Skin epidermis (tissue), 12 donors: ENCODE data around the gene WDR74.
A peak's percentile ranks its signal among the peaks of the same experiment; 100 is the strongest.
"Not testable (repeated sequence)": the region's sequence is repeated elsewhere in the genome, so short reads cannot be mapped to it uniquely, and the experiment has no call there.

ENCODE experiments used
- H3K27ac ChIP-seq, 21 experiments: fragments of 200-600 bp; sonication (generic) in 11 of 21; one replicate each; pipeline ENCODE4 v1.5.0; 2020; ENCODE audit warnings: mild to moderate bottlenecking in 3 of 21, inconsistent platforms in 2 of 21, moderate library complexity in 2 of 21
- H3K4me3 ChIP-seq, 7 experiments: fragments of 200-600 bp; sonication (generic) in 2 of 7; one replicate each; pipeline ENCODE4 v1.5.0; 2020; ENCODE audit warnings: inconsistent platforms in 2 of 7, mild to moderate bottlenecking in 2 of 7, moderate library complexity in 1 of 7

Gene WDR74

DNA sequence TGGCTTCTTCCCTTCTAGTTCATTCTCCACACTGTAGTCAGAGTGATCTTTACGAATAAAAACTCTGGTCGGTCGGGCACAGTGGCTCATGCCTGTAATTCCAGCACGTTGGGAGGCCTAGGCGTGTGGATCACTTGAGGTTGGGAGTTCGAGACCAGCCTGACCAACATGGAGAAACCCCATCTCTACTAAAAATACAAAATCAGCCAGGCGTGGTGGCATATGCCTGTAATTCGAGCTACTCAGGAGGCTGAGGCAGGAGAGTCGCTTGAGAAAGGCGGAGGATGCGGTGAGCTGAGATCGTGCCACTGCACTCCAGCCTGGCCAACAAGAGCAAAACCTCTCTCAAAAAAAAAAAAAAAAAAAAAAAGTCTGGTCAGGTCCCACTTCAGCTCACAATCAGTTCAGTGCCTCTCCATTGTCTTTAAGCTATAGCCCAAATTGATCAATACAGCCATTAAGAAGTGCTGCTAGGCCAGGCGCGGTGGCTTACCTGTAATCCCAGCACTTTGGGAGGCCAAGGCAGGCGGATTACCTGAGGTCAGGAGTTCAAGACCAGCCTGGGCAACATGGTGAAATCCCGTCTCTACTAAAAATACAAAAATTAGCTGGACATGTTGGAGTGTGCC is 22.3 kb upstream of the WDR74 start:
- not testable (repeated sequence) for H3K4me3 ChIP-seq

DNA sequence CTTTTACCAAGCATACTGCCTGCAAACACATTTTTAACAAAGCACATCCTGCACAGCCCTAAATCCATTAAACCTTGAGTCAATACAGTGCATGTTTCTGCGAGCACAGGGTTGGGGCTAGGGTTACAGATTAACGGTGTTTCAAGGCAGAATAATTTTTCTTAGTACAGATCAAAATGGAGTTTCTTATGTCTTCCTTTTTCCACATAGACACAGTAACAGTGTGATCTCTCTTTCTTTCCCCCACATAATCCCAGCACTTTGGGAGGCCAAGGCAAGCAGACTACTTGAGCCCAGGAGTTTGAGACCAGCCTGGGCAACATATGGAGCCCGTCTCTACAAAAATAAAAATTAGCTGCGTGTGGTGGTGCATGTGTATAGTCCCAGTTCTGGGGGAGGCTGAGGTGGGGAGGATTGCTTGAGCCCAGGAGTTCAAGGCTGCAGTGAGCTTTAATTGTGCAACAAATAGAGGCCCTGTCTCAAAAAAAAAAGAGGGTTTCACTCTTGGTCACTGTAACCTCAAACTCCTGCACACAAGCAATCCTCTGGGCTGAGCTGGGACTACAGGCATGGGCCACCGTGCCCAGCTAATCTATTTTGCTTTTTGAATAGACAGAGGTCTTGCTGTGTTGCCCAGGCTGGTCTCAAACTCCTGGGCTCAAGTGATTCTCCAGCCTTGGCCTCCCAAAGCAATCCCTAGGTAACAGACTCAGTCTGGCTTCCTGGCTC is 21.6 kb upstream of the WDR74 start:
- H3K27ac ChIP-seq, result no peak overlapping the region

More for the DNA sequence above, 22.3 kb upstream of the WDR74 start:
- H3K27ac ChIP-seq, result not testable (repeated sequence)

GRCh38 chr11:62859281-62859703 is 19.9 kb upstream of the WDR74 start:
- H3K4me3 ChIP-seq, result not testable (repeated sequence)
- H3K27ac ChIP-seq, result peak overlapping the region in 1 of 21 experiments; percentile 21

More for the DNA sequence above, 21.6 kb upstream of the WDR74 start:
- no peak overlapping the region for H3K4me3 ChIP-seq

DNA sequence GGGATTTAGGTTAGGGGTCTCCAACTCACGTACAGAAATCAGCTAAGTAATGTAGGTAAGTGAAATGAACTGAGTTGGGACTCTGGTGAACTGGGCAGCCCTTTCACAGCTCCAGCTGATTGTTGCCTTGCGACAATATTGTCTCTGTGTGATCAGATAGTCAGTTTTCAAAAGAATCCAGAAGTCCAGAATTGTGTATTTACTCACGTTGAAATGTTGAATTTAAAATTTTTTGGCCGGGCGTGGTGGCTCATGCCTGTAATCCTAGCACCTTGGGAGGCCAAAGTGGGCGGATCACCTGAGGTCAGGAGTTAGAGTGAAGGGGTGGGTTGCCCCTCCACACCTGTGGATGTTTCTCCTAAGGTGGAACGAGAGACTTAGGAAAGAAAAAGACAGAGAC is 18.8 kb upstream of the WDR74 start:
- H3K4me3 ChIP-seq, result no peak overlapping the region
- peak overlapping the region in 19 of 21 experiments; percentile 15 to 90 (median 46) for H3K27ac ChIP-seq

- Histone ChIP-seq H3K27ac (peak overlapping the region in 19 of 21 experiments; percentile 2 to 90 (median 52)), H3K4me3 (no peak overlapping the region)
Observed at GRCh38 chr11:62857541-62857982, 18.2 kb upstream of the WDR74 start.

DNA sequence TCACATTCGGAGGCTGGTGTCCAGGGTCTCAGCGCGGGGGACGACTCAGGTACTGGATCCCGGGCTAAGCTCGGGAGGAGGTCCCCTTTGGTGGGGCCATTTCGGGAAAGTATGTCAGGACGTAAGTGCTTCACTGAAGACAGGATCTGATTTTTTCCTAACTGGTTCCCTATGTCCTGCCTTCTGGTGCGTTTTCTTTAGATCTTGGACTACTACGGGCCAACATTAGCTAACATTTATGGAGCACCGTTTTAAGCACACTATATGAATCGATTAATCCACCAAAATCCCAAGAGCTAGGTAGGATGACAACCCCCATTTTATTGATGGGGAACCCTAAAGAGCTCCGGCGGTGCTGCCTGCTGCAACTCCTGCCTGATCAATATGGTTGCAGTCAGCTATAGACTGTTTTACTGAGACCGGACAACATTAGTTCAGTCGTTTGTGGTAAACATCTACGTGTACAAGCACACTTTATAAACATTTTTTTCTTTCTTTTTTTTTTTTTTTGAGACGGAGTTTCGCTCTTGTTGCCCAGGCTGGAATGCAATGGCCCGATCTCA is 17.0 kb upstream of the WDR74 start:
- H3K4me3 ChIP-seq, result peak overlapping the region; percentile 43 to 88 (median 64)
- peak overlapping the region in 20 of 21 experiments; percentile 48 to 91 (median 80) for H3K27ac ChIP-seq

GRCh38 chr11:62855571-62856332 is 16.4 kb upstream of the WDR74 start:
- Histone ChIP-seq H3K4me3 (peak overlapping the region; percentile 43 to 88 (median 64)), H3K27ac (peak overlapping the region; percentile 48 to 92 (median 86))

DNA sequence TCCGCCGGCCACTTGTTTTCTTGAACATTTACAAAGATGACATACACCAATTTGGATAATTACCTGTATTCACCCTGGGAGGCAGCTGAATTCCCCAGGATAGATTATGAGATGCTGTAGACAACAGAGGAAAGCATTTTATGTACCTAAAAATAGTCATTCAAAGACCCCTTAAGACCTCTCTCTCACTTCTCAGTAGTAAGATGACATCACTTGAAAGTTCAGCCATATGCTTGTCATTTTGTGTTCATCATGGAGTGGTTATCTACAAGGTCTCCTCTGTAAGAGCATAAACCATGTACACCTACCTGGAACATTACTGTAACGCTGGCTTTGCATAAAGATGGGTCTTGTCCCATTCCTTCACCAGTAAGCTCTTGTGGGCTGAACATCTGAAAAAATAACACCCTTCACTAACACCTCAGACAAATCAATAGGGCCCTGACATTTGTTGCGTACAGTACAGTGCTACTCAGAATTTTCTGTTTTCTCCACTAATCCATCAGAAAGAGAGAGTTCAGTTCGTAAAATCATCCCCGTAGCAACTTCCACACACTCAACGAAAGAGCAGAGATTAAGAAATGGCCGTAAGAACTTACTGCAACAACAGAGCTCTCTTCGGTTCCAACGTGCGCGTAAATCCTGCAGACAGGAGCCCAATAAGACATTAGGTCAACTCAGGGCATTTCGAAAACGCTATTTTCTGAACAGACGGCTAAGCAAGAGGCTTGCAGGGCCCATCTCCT is 15.6 kb upstream of the WDR74 start:
- Histone ChIP-seq H3K27ac (peak overlapping the region; percentile 28 to 92 (median 86)), H3K4me3 (peak overlapping the region; percentile 43 to 88 (median 64))

DNA sequence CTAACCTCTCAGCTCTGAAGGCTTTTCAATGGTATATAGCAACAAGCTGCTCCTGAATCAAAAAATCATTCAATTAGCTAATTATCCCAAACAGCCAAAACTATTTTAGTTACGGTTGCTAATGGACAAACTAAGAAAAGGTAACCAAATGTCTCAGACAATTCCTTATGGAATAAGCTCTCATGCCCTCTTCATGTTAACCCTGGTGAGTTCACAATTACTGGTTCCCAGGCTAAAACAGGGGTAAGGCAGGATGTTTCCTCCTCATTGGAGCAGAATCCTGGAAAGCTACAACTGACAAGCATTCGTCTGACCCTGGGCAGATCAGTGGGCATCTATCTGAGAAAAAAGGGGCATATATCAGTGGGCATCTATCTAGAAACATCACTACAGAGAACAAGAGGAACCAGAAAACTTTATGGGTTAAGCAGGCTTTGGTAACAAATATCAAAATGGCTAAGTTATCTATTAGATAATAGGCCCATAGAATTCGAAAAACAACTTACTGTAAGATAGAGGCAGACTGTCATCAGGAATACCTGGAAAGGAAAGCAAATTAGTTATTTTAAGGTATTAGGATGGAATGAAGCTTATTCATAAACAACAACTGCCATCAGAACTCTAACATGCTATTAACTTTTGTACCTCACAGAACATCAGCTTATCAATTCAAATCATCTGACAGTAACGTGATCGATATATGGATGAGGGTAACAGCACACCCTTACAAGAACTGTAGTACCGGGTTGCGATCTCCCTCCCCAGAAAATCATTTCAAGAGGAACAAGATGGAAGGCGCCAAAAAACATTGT is 14.8 kb upstream of the WDR74 start:
- Histone ChIP-seq H3K27ac (peak overlapping the region in 13 of 21 experiments; percentile 50 to 92 (median 86)), H3K4me3 (peak overlapping the region; percentile 43 to 88 (median 64))

DNA sequence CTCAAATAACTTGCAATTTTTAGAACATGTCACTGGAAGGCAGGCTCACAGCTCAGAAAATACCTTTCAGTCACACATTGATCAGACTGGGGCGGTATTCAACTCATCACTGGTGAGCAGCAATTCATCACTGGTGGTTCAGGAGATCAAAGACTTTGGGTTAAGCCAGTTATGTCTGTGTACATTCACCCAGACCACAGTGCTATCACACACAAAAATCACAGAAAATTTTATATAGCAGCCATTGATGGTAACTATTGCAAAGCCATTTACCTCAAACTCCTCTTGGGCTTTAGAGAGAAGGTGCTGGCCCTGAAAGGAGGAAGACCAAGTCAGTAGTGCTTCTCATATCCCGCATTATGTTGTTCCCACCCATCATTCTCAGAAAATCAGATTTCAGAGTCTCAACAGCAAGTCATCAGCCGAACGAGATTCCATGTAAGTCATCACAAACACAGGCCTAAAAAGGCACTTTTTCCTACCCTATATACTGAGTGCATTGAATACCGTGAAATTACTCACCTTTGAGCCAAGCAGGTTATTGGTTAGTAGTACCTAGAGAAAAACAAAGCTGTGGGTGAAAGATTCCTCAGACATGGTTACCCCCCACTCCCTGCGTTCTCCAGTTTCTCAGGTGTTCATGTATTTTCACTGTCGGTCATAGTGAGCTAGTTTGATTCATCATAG is 14.0 kb upstream of the WDR74 start:
- Histone ChIP-seq H3K4me3 (peak overlapping the region in 6 of 7 experiments; percentile 48 to 88 (median 70)), H3K27ac (peak overlapping the region in 4 of 21 experiments; percentile 29 to 90 (median 70))

- H3K4me3 ChIP-seq, result peak overlapping the region in 1 of 7 experiments; percentile 75
Observed at GRCh38 chr11:62852523-62853188, 13.3 kb upstream of the WDR74 start.

GRCh38 chr11:62851807-62852522 is 12.6 kb upstream of the WDR74 start:
- no peak overlapping the region for H3K4me3 ChIP-seq
- peak overlapping the region in 1 of 21 experiments; percentile 17 for H3K27ac ChIP-seq

More at GRCh38 chr11:62852523-62853188, 13.3 kb upstream of the WDR74 start:
- peak overlapping the region in 1 of 21 experiments; percentile 90 for H3K27ac ChIP-seq

DNA sequence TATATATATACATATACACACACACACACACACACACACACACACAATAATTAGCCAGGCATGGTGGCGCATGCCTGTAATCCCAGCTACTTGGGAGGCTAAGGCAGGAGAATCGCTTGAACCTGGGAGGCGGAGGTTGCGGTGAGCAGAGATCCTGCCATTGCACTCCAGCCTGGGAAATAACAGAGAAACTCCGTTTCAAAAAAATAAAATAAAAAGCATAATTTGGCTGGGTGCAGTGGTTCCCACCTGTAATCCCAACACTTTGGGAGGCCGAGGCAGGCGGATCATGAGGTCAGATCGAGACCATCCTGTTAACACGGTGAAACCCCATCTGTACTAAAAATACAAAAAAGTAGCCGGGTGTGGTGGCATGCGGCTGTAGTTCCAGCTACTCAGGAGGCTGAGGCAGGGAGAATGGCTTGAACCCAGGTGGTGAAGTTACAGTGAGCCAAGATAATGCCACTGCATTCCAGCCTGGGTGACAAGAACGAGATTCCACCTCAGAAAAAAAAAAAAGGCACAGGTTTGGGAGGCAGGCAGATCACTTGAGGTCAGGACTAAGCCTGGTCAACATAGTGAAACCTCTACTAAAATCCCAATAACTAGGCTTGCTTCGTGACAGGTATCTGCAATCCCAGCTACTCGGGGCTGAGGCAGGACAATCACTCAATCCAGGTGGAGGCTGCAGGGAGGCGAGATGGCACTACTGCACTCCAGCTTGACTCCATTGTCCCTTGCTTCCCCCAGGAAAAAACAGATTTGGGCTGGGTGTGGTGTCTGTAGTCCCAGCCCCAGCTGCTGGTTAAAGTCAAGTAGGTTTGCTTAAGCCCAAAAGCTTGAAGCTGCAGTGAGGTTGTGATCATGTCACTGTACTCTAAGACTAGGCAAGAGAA is 11.8 kb upstream of the WDR74 start:
- Histone ChIP-seq H3K4me3 (no peak overlapping the region), H3K27ac (peak overlapping the region in 1 of 21 experiments; percentile 17)

DNA sequence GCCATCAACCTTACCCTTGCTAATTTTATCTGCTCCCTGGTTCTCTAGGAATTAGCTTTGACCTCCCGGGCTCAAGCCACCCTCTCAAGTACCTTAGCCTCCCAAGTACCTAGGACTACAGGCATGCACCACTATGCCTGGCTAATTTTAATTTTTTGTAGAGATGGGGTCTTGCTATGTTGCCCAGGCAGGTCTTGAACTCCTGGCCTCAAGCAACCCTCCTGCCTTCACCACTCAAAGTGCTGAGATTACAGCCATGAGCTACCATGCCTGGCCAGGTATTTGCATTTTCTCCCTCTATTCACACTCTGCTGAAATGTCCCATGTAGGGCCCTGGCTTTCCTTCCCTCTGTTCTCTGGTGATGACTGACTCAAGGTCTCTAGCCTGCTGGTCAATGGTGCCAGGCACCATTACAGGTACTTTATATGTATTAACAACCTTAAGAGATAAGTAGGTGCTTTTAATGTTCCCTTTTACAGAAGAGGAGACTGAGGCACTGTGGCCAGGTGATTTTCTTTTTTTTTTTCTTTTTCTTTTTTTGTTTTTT is 8.5 kb upstream of the WDR74 start:
- Histone ChIP-seq H3K4me3 (no peak overlapping the region), H3K27ac (no peak overlapping the region)

GRCh38 chr11:62846177-62846576 is 6.8 kb upstream of the WDR74 start:
- no peak overlapping the region for H3K27ac ChIP-seq
- no peak overlapping the region for H3K4me3 ChIP-seq
